Mucosa of descending colon (tissue), 3 donors: ENCODE measurements around the gene KLF16. TPM values are rescaled to one million over a fixed set of nuclear protein-coding genes. Genes with fewer than 3 reads are reported as not detected.
"Not testable (repeated sequence)": the region's sequence is repeated elsewhere in the genome, so short reads cannot be mapped to it uniquely, and the experiment has no call there.

Experiments
- ATAC-seq: fragments of 200-7000 bp; cut with Tn5 transposase; one replicate; pipeline ENCODE4 v1.9.1; 2020; ENCODE audit warnings: mild to moderate bottlenecking, moderate library complexity
- DNase-seq, 3 donors: peaks; one replicate each; pipeline ENCODE4 v3.0.0-alpha.2; 2020
- H3K36me3 ChIP-seq: fragments of 200-600 bp; one replicate; pipeline ENCODE4 v1.8.0; 2021; ENCODE audit warnings: low read depth, mild to moderate bottlenecking
- H3K4me1 ChIP-seq: fragments of 200-600 bp; one replicate; pipeline ENCODE4 v1.8.0; 2021; ENCODE audit warnings: low read depth, mild to moderate bottlenecking
- H3K4me3 ChIP-seq: fragments of 200-600 bp; one replicate; pipeline ENCODE4 v1.8.0; 2021; ENCODE audit warnings: mild to moderate bottlenecking
- H3K9me3 ChIP-seq: fragments of 200-600 bp; one replicate; pipeline ENCODE4 v1.8.0; 2021; ENCODE audit warnings: mild to moderate bottlenecking
- CTCF ChIP-seq: fragments of 200-600 bp; IDR thresholded peaks from one replicate; pipeline ENCODE4 v1.8.0; 2022; ENCODE audit warnings: antibody characterized with exemption, mild to moderate bottlenecking
- intact Hi-C, 2 donors: fragments of 100-400 bp; cut with DNase I in 1 of 2; cut with micrococcal nuclease in 1 of 2; formaldehyde crosslinking; loops; one replicate each; pipeline versions ENCODE4 v1.11.0 to v1.11.1; 2022; cut with DNase I, micrococcal nuclease
- total RNA-seq, 3 donors: library from RNA; stranded (reverse); fragmentation: NEBNext Ultra II Directional in 2 of 3; extraction: Animal tissue kit (Norgen Biotek cat#: 25700) in 2 of 3; gene quantifications; one replicate each; pipeline versions ENCODE4 v1.2.1 to v1.2.4, GENCODE V29; 2021 to 2023
- donor health status: DM: no; HTN: no; CAD: no; lungs with moderate emphysema.
- donor health status: DM: no; HTN: no; CAD: no.
- donor health status: DM: no; HTN: yes; CAD: no.

The KLF16 gene
- total RNA-seq, 3 donors from 2014 or later: 22.6 to 26.5 (median 25.6) TPM

DNA sequence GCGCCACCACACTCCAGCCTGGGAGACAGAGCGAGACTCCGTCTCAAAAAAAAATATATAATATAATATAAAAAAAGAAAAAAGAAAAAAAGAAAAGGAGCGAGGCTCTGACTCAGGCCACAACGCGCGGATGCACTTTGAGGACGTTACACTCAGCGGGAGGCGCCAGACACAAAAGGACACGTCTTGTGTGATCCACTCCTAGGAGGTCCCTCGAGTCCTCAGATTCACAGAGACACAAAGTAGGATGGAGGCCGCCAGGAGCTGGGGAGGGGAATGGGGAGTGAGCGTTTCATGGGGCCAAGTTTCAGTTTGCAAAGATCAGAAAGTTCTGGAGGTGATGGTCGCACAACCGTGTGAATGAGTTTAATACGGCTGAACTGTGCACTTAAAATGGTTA lies 30.4 kb upstream of the KLF16 start:
- H3K9me3 ChIP-seq: no peaks in the 10 kb centered on the region
- H3K4me3 ChIP-seq: no peak overlapping the region
- no peak for TF ChIP-seq CTCF
- ATAC-seq (no peak), DNase-seq (no peak)
- intact Hi-C loops: no loop called here
- H3K4me1 ChIP-seq: peaks cover 2% of the 10 kb centered on the region
- H3K36me3 ChIP-seq: no peaks in the 10 kb centered on the region

DNA sequence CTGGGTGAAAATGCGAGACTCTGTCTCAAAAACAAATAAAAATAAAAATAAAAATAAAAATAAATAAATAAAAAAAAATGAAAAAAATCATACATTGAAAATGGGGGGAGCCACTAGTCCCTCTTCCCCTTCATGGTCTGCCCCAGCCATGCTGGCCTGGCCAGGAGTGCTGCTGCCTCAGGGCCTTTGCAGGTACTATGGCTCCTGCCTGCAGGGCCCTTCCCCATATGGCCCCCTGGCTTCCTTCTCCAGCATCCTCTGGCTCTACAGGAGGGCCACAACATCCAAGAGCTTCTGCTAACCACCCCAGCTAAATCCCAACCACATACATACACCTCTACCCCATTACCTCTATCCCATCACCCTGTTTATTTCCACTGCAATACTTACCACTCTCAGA lies 26.5 kb upstream of the KLF16 start:
- ATAC-seq (no peak), DNase-seq (no peak)
- Histone ChIP-seq H3K36me3 (no peaks in the 10 kb centered on the region), H3K4me1 (no peaks in the 10 kb centered on the region), H3K4me3 (no peak overlapping the region), H3K9me3 (no peaks in the 10 kb centered on the region)
- no peak for TF ChIP-seq CTCF
- intact Hi-C loops: no loop called here

- intact Hi-C loops: no loop called here
- TF ChIP-seq CTCF: no peak
- H3K4me3 ChIP-seq: no peak overlapping the region
- peaks cover 12% of the 10 kb centered on the region for H3K4me1 ChIP-seq
- DNase-seq: no peak
- no peak for ATAC-seq
- H3K36me3 ChIP-seq: no peaks in the 10 kb centered on the region
- H3K9me3 ChIP-seq: no peaks in the 10 kb centered on the region
Measured at GRCh38 chr19:1888385-1888784, 25.0 kb upstream of the KLF16 start.

DNA sequence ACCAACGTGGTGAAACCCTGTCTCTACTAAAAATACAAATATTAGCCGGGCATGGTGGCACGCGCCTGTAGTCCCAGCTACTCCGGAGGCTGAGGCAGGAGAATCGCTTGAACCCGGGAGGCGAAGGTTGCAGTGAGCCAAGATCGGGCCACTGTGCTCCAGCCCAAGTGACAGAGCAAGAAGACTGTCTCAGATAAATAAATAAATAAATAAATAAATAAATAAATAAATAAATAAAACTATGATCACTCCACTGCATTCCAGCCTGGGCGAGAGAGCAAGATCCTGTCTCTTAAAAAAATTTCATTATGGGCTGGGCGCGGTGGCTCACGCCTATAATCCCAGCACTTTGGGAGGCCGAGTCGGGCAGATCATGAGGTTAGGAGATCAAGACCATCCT lies 23.0 kb upstream of the KLF16 start:
- intact Hi-C loops, H3K36me3 ChIP-seq, ATAC-seq, DNase-seq, H3K9me3 ChIP-seq, H3K4me3 ChIP-seq: not testable (repeated sequence)
- H3K4me1 ChIP-seq: peaks cover 17% of the 10 kb centered on the region

- Histone ChIP-seq H3K4me1 (peaks cover 19% of the 10 kb centered on the region), H3K4me3 (peak within 1 kb of the TSS; percentile 69)
- H3K36me3 ChIP-seq, intact Hi-C loops, H3K9me3 ChIP-seq: not testable (repeated sequence)
- ATAC-seq (peak; percentile 95), DNase-seq (peak; percentile 96 to 98 (median 98))
Measured at GRCh38 chr19:1885398-1886119, 22.2 kb upstream of the KLF16 start, which contains the start of gene ABHD17A. ABHD17A (minus strand) TSS chr19:1885496; CDS start chr19:1881566, 3,930 bp downstream.

DNA sequence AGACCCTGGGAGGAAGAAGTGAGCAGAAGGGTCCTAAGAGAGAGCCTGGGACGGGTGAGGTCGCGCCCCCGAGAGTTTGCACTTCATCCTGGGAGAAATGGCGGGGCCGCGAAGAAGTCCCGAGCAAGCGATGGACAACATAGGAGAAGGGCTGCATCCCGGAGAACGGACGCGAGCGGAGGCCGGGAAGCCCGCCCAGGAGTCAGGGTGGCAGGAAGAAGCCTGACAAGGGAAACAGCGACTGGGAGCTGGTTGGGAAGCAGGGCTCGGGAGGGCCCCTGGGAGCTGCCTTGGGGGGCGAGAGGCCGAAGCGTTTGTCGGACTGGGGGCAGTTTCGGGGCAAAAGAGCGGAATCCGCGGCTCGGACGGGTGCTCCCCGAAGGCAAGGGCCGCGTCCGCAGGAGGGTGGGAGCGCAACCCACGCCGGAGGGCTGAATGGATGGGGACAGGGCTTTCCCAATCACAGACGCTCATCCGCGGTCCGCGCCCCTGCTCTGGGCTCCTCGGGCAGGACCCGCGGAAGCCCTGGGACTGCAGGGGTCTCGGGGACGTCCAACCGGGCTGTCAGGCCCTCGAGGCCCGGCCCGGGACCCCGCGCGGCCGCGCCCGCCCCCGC lies 21.4 kb upstream of the KLF16 start:
- peak overlapping the region; percentile 69 for H3K4me3 ChIP-seq
- TF ChIP-seq CTCF: no peak
- H3K4me1 ChIP-seq: peaks cover 19% of the 10 kb centered on the region
- no peaks in the 10 kb centered on the region for H3K36me3 ChIP-seq
- H3K9me3 ChIP-seq: no peaks in the 10 kb centered on the region
- peak; percentile 33 for ATAC-seq
- intact Hi-C loops: no loop called here
- DNase-seq: peak in 1 of 3 donors; percentile 63
